Gastrocnemius medialis (tissue), 4 donors: ENCODE measurements around the gene ALCAM.
"Not testable (repeated sequence)": the region's sequence is repeated elsewhere in the genome, so short reads cannot be mapped to it uniquely, and the experiment has no call there.

ENCODE experiments used
- CTCF ChIP-seq, 5 experiments: fragments of 450-650 bp in 3 of 5; fragments of 200-600 bp in 2 of 5; sonication (generic) in 2 of 5; IDR thresholded peaks in 4 of 5; conservative IDR thresholded peaks in 1 of 5; 1 replicate in 4 of 5; 2 replicates in 1 of 5; pipeline ENCODE4 v1.5.1; 2016 to 2019; ENCODE audit warnings: antibody characterized with exemption in 5 of 5, mild to moderate bottlenecking in 3 of 5, moderate library complexity in 3 of 5
- POLR2A ChIP-seq, 2 donors: fragments of 450-650 bp; IDR thresholded peaks; one replicate each; pipeline ENCODE4 v1.6.1; 2017; ENCODE audit warnings: antibody characterized with exemption in 2 of 2, mild to moderate bottlenecking in 2 of 2, moderate library complexity in 2 of 2

GRCh38 chr3:105389759-105390158 is 23.1 kb downstream of the ALCAM start:
- TF ChIP-seq CTCF (IDR thresholded peaks at IDR 0.05 in 4 of 5, conservative IDR thresholded peaks at IDR 0.05 in 1 of 5); POLR2A (IDR thresholded peaks at IDR 0.05): not testable (repeated sequence)
